Suprapubic skin (tissue), 3 donors: Measurements from ENCODE around the gene NR6A1.

Experiments
- CTCF ChIP-seq, 2 donors: fragments of 200-600 bp in 1 of 2; fragments of 450-650 bp in 1 of 2; sonication (generic) in 1 of 2; IDR thresholded peaks; one replicate each; pipeline ENCODE4 v1.5.1; 2016 to 2019; ENCODE audit warnings: antibody characterized with exemption in 2 of 2, mild to moderate bottlenecking in 1 of 2, moderate library complexity in 1 of 2
- POLR2AphosphoS5 ChIP-seq, 3 donors: sonication (generic); formaldehyde crosslinking; IDR thresholded peaks; one replicate each; pipeline ENCODE4 v1.6.1; 2017; ENCODE audit warnings: antibody characterized with exemption in 3 of 3

- no peak for TF ChIP-seq CTCF (IDR thresholded peaks at IDR 0.05)
- TF ChIP-seq POLR2AphosphoS5 (IDR thresholded peaks at IDR 0.05), result no peak
These were observed 266.5 kb downstream of the NR6A1 start for GRCh38 chr9:124504530-124505005.
